HFFc6 (cell line): ENCODE data around the gene SLC10A3. TPM values are rescaled to one million over a fixed set of nuclear protein-coding genes. Genes with fewer than 3 reads are reported as not detected.

Experiments used
- DNase-seq: peaks from one replicate; pipeline ENCODE4 v3.0.0-alpha.2; 2018
- H3K27ac Mint-ChIP-seq: 2 replicates; pipeline ENCODE4 v1.8.0; 2020; ENCODE audit warnings: mild to moderate bottlenecking, mixed read lengths
- H3K27me3 Mint-ChIP-seq: 2 replicates; pipeline ENCODE4 v1.8.0; 2021; ENCODE audit warnings: mild to moderate bottlenecking, moderate library complexity, mixed read lengths; ENCODE audit not compliant: insufficient read depth
- H3K36me3 Mint-ChIP-seq: 2 replicates; pipeline ENCODE4 v1.8.0; 2021; ENCODE audit warnings: low read depth, mixed read lengths
- H3K4me1 Mint-ChIP-seq: 2 replicates; pipeline ENCODE4 v1.8.0; 2020; ENCODE audit warnings: low read depth, mixed read lengths
- H3K4me3 Mint-ChIP-seq: 2 replicates; pipeline ENCODE4 v1.8.0; 2020; ENCODE audit warnings: mild to moderate bottlenecking, moderate library complexity, mixed read lengths
- H3K9me3 Mint-ChIP-seq: 2 replicates; pipeline ENCODE4 v1.8.0; 2020; ENCODE audit warnings: mild to moderate bottlenecking, mixed read lengths
- CTCF ChIP-seq: fragments of 200-600 bp; sonication (generic); IDR thresholded peaks from 2 replicates; pipeline ENCODE4 v1.5.0; 2021; ENCODE audit warnings: antibody characterized with exemption, mild to moderate bottlenecking
- total RNA-seq, 6 experiments: library from RNA; stranded (reverse); fragmentation: NEBNext Ultra II Directional; extraction: Animal tissue kit (Norgen Biotek cat#: 25700); gene quantifications; 2 replicates in 1 of 6; 3 replicates in 5 of 6; pipeline ENCODE4 v1.2.3, GENCODE V29; 2021

SLC10A3 gene
- total RNA-seq, 6 experiments from 2014 or later: 34.6 to 46.5 (median 37.7) TPM

GRCh38 chrX:154484255-154485149 lies 5.9 kb downstream of the SLC10A3 start:
- Mint-ChIP-seq H3K27me3 (no peaks in the 10 kb centered on the region), H3K4me3 (peak overlapping the region; percentile 72; the same call in 1 of the 2 replicates), H3K36me3 (no peaks in the 10 kb centered on the region; the same call in 1 of the 2 replicates), H3K27ac (peak overlapping the region; percentile 46), H3K4me1 (peaks cover 7% of the 10 kb centered on the region), H3K9me3 (no peaks in the 10 kb centered on the region)
- DNase-seq: peak; percentile 24
- no peak for TF ChIP-seq CTCF

- Mint-ChIP-seq H3K4me1 (0 out of 2 replicates have a peak, but pooled peaks cover 6% of the 10 kb centered on the region), H3K4me3 (no peak overlapping the region), H3K36me3 (no peaks in the 10 kb centered on the region; the same call in 1 of the 2 replicates), H3K9me3 (no peaks in the 10 kb centered on the region), H3K27me3 (no peaks in the 10 kb centered on the region), H3K27ac (no peak overlapping the region)
- DNase-seq: no peak
- no peak for TF ChIP-seq CTCF
Measured at GRCh38 chrX:154483325-154483724, 7.1 kb downstream of the SLC10A3 start.

- no peak for DNase-seq
- Mint-ChIP-seq H3K27me3 (no peaks in the 10 kb centered on the region), H3K27ac (no peak overlapping the region), H3K36me3 (no peaks in the 10 kb centered on the region; the same call in 1 of the 2 replicates), H3K4me1 (0 out of 2 replicates have a peak, but pooled peaks cover 6% of the 10 kb centered on the region), H3K4me3 (no peak overlapping the region), H3K9me3 (no peaks in the 10 kb centered on the region)
- TF ChIP-seq CTCF: no peak
Measured at GRCh38 chrX:154482786-154483185, 7.6 kb downstream of the SLC10A3 start.

GRCh38 chrX:154481911-154482601 lies 8.4 kb downstream of the SLC10A3 start:
- Mint-ChIP-seq H3K9me3 (no peaks in the 10 kb centered on the region), H3K4me1 (0 out of 2 replicates have a peak, but pooled peaks cover 6% of the 10 kb centered on the region), H3K4me3 (no peak overlapping the region), H3K27ac (no peak overlapping the region), H3K27me3 (no peaks in the 10 kb centered on the region), H3K36me3 (no peaks in the 10 kb centered on the region)
- no peak for DNase-seq
- TF ChIP-seq CTCF: no peak

DNA sequence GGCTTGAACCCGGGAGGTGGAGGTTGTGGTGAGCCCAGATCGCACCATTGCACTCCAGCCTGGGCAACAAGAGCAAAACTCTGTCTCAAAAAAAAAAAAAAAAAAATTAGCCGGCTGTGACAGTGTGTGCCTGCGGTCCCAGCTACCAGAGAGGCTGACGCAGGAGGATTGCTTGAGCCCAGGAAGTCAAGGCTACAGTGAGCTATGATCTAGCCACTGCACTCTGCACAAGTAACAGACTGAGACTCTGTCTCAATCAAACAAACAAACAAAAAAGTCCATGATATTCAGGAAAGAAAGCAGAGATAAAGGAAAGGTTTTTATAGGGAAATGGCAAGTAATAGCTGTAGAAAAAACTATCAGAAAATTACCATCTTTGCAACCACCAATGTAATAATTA lies 9.2 kb downstream of the SLC10A3 start:
- H3K27me3 Mint-ChIP-seq: no peaks in the 10 kb centered on the region; the same call in 1 of the 2 replicates
- no peak for TF ChIP-seq CTCF
- 0 out of 2 replicates have a peak, but pooled peaks cover 6% of the 10 kb centered on the region for H3K4me1 Mint-ChIP-seq
- H3K36me3 Mint-ChIP-seq: no peaks in the 10 kb centered on the region
- no peaks in the 10 kb centered on the region for H3K9me3 Mint-ChIP-seq
- H3K27ac Mint-ChIP-seq: no peak overlapping the region
- no peak overlapping the region for H3K4me3 Mint-ChIP-seq
- no peak for DNase-seq
